K562 (cell line): ENCODE results near the gene MEIOB. TPM values are rescaled to one million over a fixed set of nuclear protein-coding genes. Genes with fewer than 3 reads are reported as not detected.

Experiments
- ARID2 ChIP-seq: fragments of 450-650 bp; IDR thresholded peaks from 2 replicates; pipeline ENCODE4 v1.6.1; 2017; ENCODE audit warnings: antibody characterized with exemption, mild to moderate bottlenecking
- BCL6 ChIP-seq: fragments of 250-450 bp; sonication (Bioruptor Pico); IDR thresholded peaks from 2 replicates; pipeline ENCODE4 v1.4.0; 2020
- CBX3 ChIP-seq, 2 experiments: IDR thresholded peaks; 1 replicate in 1 of 2; 2 replicates in 1 of 2; pipeline ENCODE4 v1.6.1; 2012; ENCODE audit warnings: inconsistent platforms in 2 of 2, low read length in 2 of 2, borderline replicate concordance in 1 of 2, control low read depth in 1 of 2
- CREBBP ChIP-seq: IDR thresholded peaks from one replicate; pipeline ENCODE4 v1.6.1; 2012; ENCODE audit warnings: low read depth, mild to moderate bottlenecking, control low read depth, inconsistent platforms, low read length
- DACH1 ChIP-seq: fragments of 450-650 bp; IDR thresholded peaks from 2 replicates; pipeline ENCODE4 v1.6.1; 2018; ENCODE audit not compliant: partially characterized antibody
- ESRRA ChIP-seq: fragments of 450-650 bp; IDR thresholded peaks from 2 replicates; pipeline ENCODE4 v1.6.1; 2014; ENCODE audit warnings: low read depth, mild to moderate bottlenecking, moderate library complexity, borderline replicate concordance
- FOXJ2 ChIP-seq: fragments of 200-800 bp; sonication (Bioruptor generic); IDR thresholded peaks from 2 replicates; pipeline ENCODE4 v1.6.1; 2016; ENCODE audit warnings: missing genetic modification characterization, missing compliant biosample characterization
- HNRNPL ChIP-seq: fragments of 200-400 bp; formaldehyde crosslinking; IDR thresholded peaks from 2 replicates; pipeline ENCODE4 v1.6.1; 2017; ENCODE audit warnings: low read depth, mild to moderate bottlenecking, low read length
- HOXB6 ChIP-seq: fragments of 250-450 bp; sonication (Bioruptor Pico); IDR thresholded peaks from 2 replicates; pipeline ENCODE4 v1.5.1; 2022; ENCODE audit warnings: mild to moderate bottlenecking, borderline replicate concordance
- IFI16 ChIP-seq: fragments of 250-450 bp; sonication (Bioruptor Pico); IDR thresholded peaks from 2 replicates; pipeline ENCODE4 v2.1.2; 2022; ENCODE audit warnings: mild to moderate bottlenecking, inconsistent platforms
- ILF3 ChIP-seq: fragments of 450-650 bp; IDR thresholded peaks from 2 replicates; pipeline ENCODE4 v1.6.1; 2018; ENCODE audit warnings: antibody characterized with exemption, mild to moderate bottlenecking, moderate library complexity, borderline replicate concordance
- KLF6 ChIP-seq: fragments of 250-450 bp; sonication (Bioruptor Pico); IDR thresholded peaks from 2 replicates; pipeline ENCODE4 v1.4.0; 2020; ENCODE audit warnings: mild to moderate bottlenecking, moderate library complexity, borderline replicate concordance
- MYBL2 ChIP-seq, 2 experiments: fragments of 450-650 bp in 1 of 2; sonication (generic) in 1 of 2; formaldehyde crosslinking in 1 of 2; IDR thresholded peaks; 2 replicates each; pipeline versions ENCODE4 v1.6.1 to v1.8.1; 2017 to 2022; ENCODE audit warnings: borderline replicate concordance in 1 of 2, inconsistent platforms in 1 of 2, low read depth in 1 of 2, mild to moderate bottlenecking in 1 of 2, missing genetic modification reagents in 1 of 2, moderate library complexity in 1 of 2
- NONO ChIP-seq, 2 experiments: fragments of 200-400 bp in 1 of 2; fragments of 450-650 bp in 1 of 2; formaldehyde crosslinking in 1 of 2; IDR thresholded peaks; 2 replicates each; pipeline ENCODE4 v1.6.1; 2017; ENCODE audit warnings: low read depth in 2 of 2, mild to moderate bottlenecking in 2 of 2, moderate library complexity in 2 of 2, low read length in 1 of 2
- POU5F1 ChIP-seq: fragments of 150-350 bp; IDR thresholded peaks from 2 replicates; pipeline ENCODE4 v1.6.1; 2014; ENCODE audit warnings: borderline replicate concordance, low read length, low read depth, mild to moderate bottlenecking; ENCODE audit not compliant: partially characterized antibody
- RBFOX2 ChIP-seq: fragments of 200-400 bp; formaldehyde crosslinking; IDR thresholded peaks from 2 replicates; pipeline ENCODE4 v1.6.1; 2017; ENCODE audit warnings: low read depth, mild to moderate bottlenecking, low read length, moderate library complexity
- SNRNP70 ChIP-seq: fragments of 200-400 bp; formaldehyde crosslinking; optimal IDR thresholded peaks from 2 replicates; pipeline ENCODE3; 2017; ENCODE audit warnings: low read depth, low read length
- TCF7L2 ChIP-seq: fragments of 150-350 bp; IDR thresholded peaks from 2 replicates; pipeline ENCODE4 v1.6.1; 2016; ENCODE audit warnings: low read depth, mild to moderate bottlenecking, low read length, moderate library complexity
- XRCC3 ChIP-seq: fragments of 450-650 bp; IDR thresholded peaks from 2 replicates; pipeline ENCODE4 v1.6.1; 2017; ENCODE audit warnings: mild to moderate bottlenecking, moderate library complexity
- ZKSCAN1 ChIP-seq: fragments of 150-350 bp; IDR thresholded peaks from 2 replicates; pipeline ENCODE4 v1.6.1; 2016; ENCODE audit warnings: low read depth, low read length
- ZNF175 ChIP-seq: fragments of 200-800 bp; sonication (Bioruptor generic); IDR thresholded peaks from 2 replicates; pipeline ENCODE4 v1.6.1; 2016; ENCODE audit warnings: low read depth, mild to moderate bottlenecking, missing genetic modification characterization, missing compliant biosample characterization
- ZNF77 ChIP-seq: fragments of 250-450 bp; sonication (Bioruptor Pico); IDR thresholded peaks from 2 replicates; pipeline ENCODE4 v1.5.0; 2020
- polyA plus RNA-seq, 8 experiments: library from polyadenylated mRNA; depleted of rRNA in 4 of 8; stranded (reverse) in 5 of 8; unstranded in 3 of 8; fragments of >200 nt; fragmentation: Nextera tagmentation in 2 of 8; fragmentation: Illumina TruSeq in 1 of 8; extraction: Ambion mirVana in 2 of 8; extraction: Trizol in 1 of 8; gene quantifications; 2 replicates each; pipeline versions ENCODE4 v1.2.1 to v1.2.3, GENCODE V29; 2011 to 2014; ENCODE audit warnings: inconsistent platforms in 1 of 8, missing spikeins in 1 of 8
- total RNA-seq, 7 experiments: library from RNA; depleted of rRNA in 6 of 7; stranded (reverse); fragments of >200 nt in 6 of 7; fragmentation: Illumina TruSeq in 2 of 7; extraction: Trizol in 2 of 7; gene quantifications; 2 replicates each; pipeline versions ENCODE4 v1.2.1 to v1.2.3, GENCODE V29; 2011 to 2021; ENCODE audit warnings: low replicate concordance in 1 of 7
- TF ChIP-seq, protein P1 (sequence below): fragments of 450-650 bp; IDR thresholded peaks from 2 replicates; pipeline ENCODE4 v1.6.1; 2017; ENCODE audit warnings: mild to moderate bottlenecking, moderate library complexity
- TF ChIP-seq, protein P2 (sequence below): IDR thresholded peaks from 2 replicates; pipeline ENCODE4 v1.6.1; 2011; ENCODE audit not compliant: insufficient read length; ENCODE audit errors: extremely low read depth
- TF ChIP-seq, protein P3 (sequence below), 2 experiments: fragments of 450-650 bp; IDR thresholded peaks; 2 replicates each; pipeline ENCODE4 v1.6.1; 2016

MEIOB gene
- total and polyA plus RNA-seq, 9 of the 15 experiments (the other 6 are each of a cell fraction or from before 2014, with no cell fraction given): 25.4 to 203 (median 97.6) TPM

DNA sequence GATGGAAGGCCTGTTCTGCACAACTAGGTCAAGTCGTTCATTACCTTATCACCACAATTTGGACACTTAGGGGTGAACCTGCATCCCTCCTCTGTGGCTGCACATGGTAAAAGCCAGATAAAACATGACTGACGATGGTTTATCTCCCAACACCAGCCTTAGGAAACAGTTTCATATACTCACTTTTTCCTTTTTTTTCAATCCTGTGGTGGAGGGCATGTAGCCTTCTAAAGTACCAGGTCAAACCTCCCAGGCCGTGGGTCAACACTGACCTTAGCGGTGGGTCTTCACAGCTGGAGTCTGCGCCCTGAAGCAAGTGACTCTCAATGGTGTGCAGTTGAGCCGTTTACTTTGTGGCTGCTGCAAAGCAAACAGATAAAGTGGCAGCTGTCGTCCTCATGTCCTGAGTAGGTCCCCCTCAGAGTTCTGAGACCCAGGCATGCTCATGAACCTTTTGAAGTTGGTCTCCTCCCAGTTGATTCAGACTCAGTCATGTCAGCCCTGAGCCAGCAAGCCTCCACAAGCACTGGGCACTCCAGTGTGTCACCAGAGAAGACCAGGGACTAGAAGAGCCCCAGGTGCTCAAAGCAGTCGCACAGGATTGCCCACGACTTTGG is 39.0 kb downstream of the MEIOB start (continued):
- TF ChIP-seq RBFOX2 (no peak), HNRNPL (no peak), HOXB6 (CRISPR knock-in tag) (no peak), ZNF77 (CRISPR knock-in tag) (no peak), POU5F1 (no peak), FOXJ2 (no peak), KLF6 (CRISPR knock-in tag) (no peak), BCL6 (CRISPR knock-in tag) (no peak), DACH1 (peak; percentile 79), CBX3 (IDR thresholded peaks at IDR 0.05; ENCODE audit: borderline replicate concordance in 1 of 2, low read length in 2 of 2) (peak in 1 of 2 experiments; percentile 91; a peak in 2 of 3 replicates), ARID2 (no peak), ZNF175 (CRISPR knock-in tag) (peak; percentile 79; the same call in 1 of the 2 replicates), ESRRA (peak; percentile 81), ZKSCAN1 (no peak), IFI16 (CRISPR knock-in tag) (no peak), SNRNP70 (no peak), MYBL2 (IDR thresholded peaks at IDR 0.05; ENCODE audit: low read depth) (no peak), MYBL2 (CRISPR knock-in tag; IDR thresholded peaks at IDR 0.05; ENCODE audit: borderline replicate concordance) (no peak), CREBBP (no peak), XRCC3 (no peak), NONO (IDR thresholded peaks at IDR 0.05; ENCODE audit: low read depth in 2 of 2, low read length in 1 of 2) (no peak), TCF7L2 (no peak), ILF3 (0 out of 2 replicates have a peak, but pooled peaks have one; percentile 16)
- TF ChIP-seq, protein P1, sequence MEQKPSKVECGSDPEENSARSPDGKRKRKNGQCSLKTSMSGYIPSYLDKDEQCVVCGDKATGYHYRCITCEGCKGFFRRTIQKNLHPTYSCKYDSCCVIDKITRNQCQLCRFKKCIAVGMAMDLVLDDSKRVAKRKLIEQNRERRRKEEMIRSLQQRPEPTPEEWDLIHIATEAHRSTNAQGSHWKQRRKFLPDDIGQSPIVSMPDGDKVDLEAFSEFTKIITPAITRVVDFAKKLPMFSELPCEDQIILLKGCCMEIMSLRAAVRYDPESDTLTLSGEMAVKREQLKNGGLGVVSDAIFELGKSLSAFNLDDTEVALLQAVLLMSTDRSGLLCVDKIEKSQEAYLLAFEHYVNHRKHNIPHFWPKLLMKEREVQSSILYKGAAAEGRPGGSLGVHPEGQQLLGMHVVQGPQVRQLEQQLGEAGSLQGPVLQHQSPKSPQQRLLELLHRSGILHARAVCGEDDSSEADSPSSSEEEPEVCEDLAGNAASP: no peak
- TF ChIP-seq, protein P2, sequence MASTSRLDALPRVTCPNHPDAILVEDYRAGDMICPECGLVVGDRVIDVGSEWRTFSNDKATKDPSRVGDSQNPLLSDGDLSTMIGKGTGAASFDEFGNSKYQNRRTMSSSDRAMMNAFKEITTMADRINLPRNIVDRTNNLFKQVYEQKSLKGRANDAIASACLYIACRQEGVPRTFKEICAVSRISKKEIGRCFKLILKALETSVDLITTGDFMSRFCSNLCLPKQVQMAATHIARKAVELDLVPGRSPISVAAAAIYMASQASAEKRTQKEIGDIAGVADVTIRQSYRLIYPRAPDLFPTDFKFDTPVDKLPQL: no peak
- TF ChIP-seq, protein P3, sequence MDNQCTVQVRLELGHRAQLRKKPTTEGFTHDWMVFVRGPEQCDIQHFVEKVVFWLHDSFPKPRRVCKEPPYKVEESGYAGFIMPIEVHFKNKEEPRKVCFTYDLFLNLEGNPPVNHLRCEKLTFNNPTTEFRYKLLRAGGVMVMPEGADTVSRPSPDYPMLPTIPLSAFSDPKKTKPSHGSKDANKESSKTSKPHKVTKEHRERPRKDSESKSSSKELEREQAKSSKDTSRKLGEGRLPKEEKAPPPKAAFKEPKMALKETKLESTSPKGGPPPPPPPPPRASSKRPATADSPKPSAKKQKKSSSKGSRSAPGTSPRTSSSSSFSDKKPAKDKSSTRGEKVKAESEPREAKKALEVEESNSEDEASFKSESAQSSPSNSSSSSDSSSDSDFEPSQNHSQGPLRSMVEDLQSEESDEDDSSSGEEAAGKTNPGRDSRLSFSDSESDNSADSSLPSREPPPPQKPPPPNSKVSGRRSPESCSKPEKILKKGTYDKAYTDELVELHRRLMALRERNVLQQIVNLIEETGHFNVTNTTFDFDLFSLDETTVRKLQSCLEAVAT (IDR thresholded peaks at IDR 0.05): peak in 1 of 2 experiments; percentile 90; a peak in 2 of 4 replicates
